GM19351 (cell line): Measurements from ENCODE around the gene ZBTB44.
"Not testable (repeated sequence)": the region's sequence is repeated elsewhere in the genome, so short reads cannot be mapped to it uniquely, and the experiment has no call there.

Experiments
- ATAC-seq: cut with Tn5 transposase; IDR thresholded peaks from one replicate; pipeline ENCODE4 v1.9.1; 2021; ENCODE audit warnings: mild to moderate bottlenecking, moderate library complexity; ENCODE audit not compliant: unreplicated experiment

ZBTB44 gene

GRCh38 chr11:130313383-130314183, 1.1 kb downstream of the ZBTB44 start:
- ATAC-seq = no peak

- ATAC-seq = no peak
Measured at GRCh38 chr11:130312046-130312445, 2.7 kb downstream of the ZBTB44 start.

GRCh38 chr11:130310622-130311021, 4.1 kb downstream of the ZBTB44 start:
- no peak for ATAC-seq

GRCh38 chr11:130308886-130309285, 5.8 kb downstream of the ZBTB44 start:
- ATAC-seq = no peak

- ATAC-seq = no peak
Measured at GRCh38 chr11:130308059-130308458, 6.7 kb downstream of the ZBTB44 start.

- ATAC-seq = no peak
Measured at GRCh38 chr11:130304651-130305050, 10.1 kb downstream of the ZBTB44 start.

GRCh38 chr11:130301002-130301401, 13.7 kb downstream of the ZBTB44 start:
- no peak for ATAC-seq

- peak; percentile 65 for ATAC-seq
Measured at GRCh38 chr11:130300567-130300966, 14.2 kb downstream of the ZBTB44 start.

- ATAC-seq = no peak
Measured at GRCh38 chr11:130299978-130300377, 14.7 kb downstream of the ZBTB44 start.

- no peak for ATAC-seq
Measured at GRCh38 chr11:130295657-130296056, 19.1 kb downstream of the ZBTB44 start.

GRCh38 chr11:130282111-130282510, 32.6 kb downstream of the ZBTB44 start:
- ATAC-seq = no peak

- ATAC-seq = not testable (repeated sequence)
Measured at GRCh38 chr11:130281341-130281740, 33.4 kb downstream of the ZBTB44 start.

GRCh38 chr11:130279989-130280388, 34.7 kb downstream of the ZBTB44 start:
- ATAC-seq = no peak

- no peak for ATAC-seq
Measured at GRCh38 chr11:130278745-130279144, 36.0 kb downstream of the ZBTB44 start.

GRCh38 chr11:130278151-130278550, 36.6 kb downstream of the ZBTB44 start:
- peak; percentile 80 for ATAC-seq

GRCh38 chr11:130272336-130272735, 42.4 kb downstream of the ZBTB44 start:
- no peak for ATAC-seq

- peak; percentile 98 for ATAC-seq
Measured at GRCh38 chr11:130269326-130269943, 45.3 kb downstream of the ZBTB44 start.

GRCh38 chr11:130263351-130263750, 51.4 kb downstream of the ZBTB44 start:
- no peak for ATAC-seq

- no peak for ATAC-seq
Measured at GRCh38 chr11:130262424-130262823, 52.3 kb downstream of the ZBTB44 start.

- ATAC-seq = no peak
Measured at GRCh38 chr11:130261571-130261970, 53.1 kb downstream of the ZBTB44 start.

- ATAC-seq = no peak
Measured at GRCh38 chr11:130260742-130261141, 54.0 kb downstream of the ZBTB44 start.

GRCh38 chr11:130260080-130260627, 54.6 kb downstream of the ZBTB44 start:
- no peak for ATAC-seq
